ENCODE results near the gene ITGA3. TPM values are rescaled to one million over a fixed set of nuclear protein-coding genes. Genes with fewer than 3 reads are reported as not detected.

Gene ITGA3
- total and polyA plus RNA-seq, 2 of the 13 experiments (the other 11 are each of a cell fraction or from before 2014, with no cell fraction given), result 0.48 to 0.69 TPM

DNA sequence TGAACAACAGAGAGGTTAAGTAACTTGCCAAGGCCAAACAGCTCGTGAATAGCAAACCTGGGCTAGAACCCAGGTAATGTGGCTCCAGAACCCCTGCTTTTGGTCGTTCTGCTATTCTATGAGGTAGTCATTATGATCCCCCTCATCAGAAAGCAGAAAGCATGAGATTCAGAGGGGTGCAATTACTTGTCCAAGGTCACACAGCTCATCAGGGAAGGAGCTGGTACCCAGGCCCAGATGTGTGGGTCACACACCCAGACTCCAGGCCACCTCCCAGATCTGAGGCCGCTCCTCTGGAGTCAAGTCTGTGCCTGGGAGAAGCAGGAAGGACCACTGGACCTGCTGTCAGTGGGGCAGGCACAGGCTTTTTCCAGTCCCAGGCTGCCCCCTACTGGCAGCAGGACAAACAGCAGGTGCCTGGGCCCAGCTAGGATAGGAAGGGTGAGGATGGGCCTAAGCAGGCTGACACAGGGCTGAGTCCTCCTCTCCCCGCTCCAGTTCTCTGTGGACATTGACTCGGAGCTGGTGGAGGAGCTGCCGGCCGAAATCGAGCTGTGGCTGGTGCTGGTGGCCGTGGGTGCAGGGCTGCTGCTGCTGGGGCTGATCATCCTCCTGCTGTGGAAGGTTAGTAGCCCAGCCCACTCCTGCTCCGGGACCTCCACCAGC, 31.5 kb downstream of the ITGA3 start (continued):
- TF ChIP-seq ZNF318 (CRISPR knock-in tag; IDR thresholded peaks at IDR 0.05), result no peak
- TF ChIP-seq ZFX (CRISPR knock-in tag; IDR thresholded peaks at IDR 0.05; ENCODE audit: low read depth), result peak; percentile 26; the same call in 1 of the 2 replicates
- TF ChIP-seq MTA3 (CRISPR knock-in tag; IDR thresholded peaks at IDR 0.05), result no peak
